Right ventricle myocardium superior (tissue), 1 donor: ENCODE measurements around the gene LGALS1. TPM values are rescaled to one million over a fixed set of nuclear protein-coding genes. Genes with fewer than 3 reads are reported as not detected.
"Not testable (repeated sequence)": the region's sequence is repeated elsewhere in the genome, so short reads cannot be mapped to it uniquely, and the experiment has no call there.

Source experiments
- ATAC-seq: fragments of 200-7000 bp; cut with Tn5 transposase; one replicate; pipeline ENCODE4 v1.9.1; 2020; ENCODE audit warnings: mild to moderate bottlenecking; ENCODE audit not compliant: poor library complexity
- DNase-seq: peaks from one replicate; pipeline ENCODE4 v3.0.0-alpha.2; 2020
- intact Hi-C: fragments of 100-400 bp; cut with DNase I; formaldehyde crosslinking; loops from one replicate; pipeline ENCODE4 v1.11.2; 2022
- total RNA-seq: library from RNA; stranded (reverse); fragmentation: NEBNext Ultra II Directional; extraction: Animal tissue kit (Norgen Biotek cat#: 25700); gene quantifications from one replicate; pipeline ENCODE4 v1.2.1, GENCODE V29; 2021
- donor health status: DM: no; HTN: yes; CAD: no; lungs with severe emphysema.

Gene LGALS1
- total RNA-seq, 1 donor from 2014 or later, result 1,068 TPM

DNA sequence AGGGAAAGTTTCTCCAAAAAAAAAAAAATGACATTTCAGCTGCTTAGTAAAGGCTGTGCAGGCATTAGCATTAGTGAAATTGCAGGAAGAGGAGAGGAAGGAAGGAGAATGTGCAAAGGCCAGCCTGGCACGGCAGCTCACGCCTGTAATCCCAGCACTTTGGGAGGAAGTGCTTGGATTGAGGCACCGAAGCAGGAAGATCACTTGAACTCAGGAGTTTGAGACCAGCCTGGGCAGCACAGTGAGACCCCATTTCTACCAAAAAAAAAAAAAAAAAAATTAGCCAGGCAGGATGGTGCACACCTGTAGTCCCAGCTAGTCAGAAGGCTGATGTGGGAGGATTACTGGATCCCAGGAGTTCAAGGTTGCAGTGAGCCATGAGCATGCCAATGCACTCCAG, 29.2 kb downstream of the LGALS1 start:
- ATAC-seq, result no peak
- intact Hi-C loops, result no loop called here

DNA sequence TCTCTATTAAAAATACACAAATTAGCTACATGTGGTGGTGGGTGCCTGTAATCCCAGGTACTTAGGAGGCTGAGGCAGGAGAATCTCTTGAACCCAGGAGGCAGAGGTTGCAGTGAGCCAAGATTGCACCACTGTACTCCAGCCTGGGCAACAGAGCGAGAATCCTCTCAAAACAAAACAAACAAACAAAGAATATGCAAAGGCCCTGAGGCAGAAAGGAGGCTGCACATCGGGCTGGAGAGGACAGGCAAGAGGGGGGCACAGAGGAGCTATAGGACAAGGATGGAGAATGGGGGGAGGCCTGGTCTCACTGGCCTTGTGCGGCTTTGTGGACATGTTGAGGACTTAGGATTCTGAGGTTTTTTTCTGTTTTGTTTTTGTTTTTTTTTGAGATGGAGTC, 29.8 kb downstream of the LGALS1 start:
- intact Hi-C loops, result no loop called here
- DNase-seq (no peak), ATAC-seq (no peak)

More for the DNA sequence above, 29.2 kb downstream of the LGALS1 start:
- DNase-seq, result no peak

DNA sequence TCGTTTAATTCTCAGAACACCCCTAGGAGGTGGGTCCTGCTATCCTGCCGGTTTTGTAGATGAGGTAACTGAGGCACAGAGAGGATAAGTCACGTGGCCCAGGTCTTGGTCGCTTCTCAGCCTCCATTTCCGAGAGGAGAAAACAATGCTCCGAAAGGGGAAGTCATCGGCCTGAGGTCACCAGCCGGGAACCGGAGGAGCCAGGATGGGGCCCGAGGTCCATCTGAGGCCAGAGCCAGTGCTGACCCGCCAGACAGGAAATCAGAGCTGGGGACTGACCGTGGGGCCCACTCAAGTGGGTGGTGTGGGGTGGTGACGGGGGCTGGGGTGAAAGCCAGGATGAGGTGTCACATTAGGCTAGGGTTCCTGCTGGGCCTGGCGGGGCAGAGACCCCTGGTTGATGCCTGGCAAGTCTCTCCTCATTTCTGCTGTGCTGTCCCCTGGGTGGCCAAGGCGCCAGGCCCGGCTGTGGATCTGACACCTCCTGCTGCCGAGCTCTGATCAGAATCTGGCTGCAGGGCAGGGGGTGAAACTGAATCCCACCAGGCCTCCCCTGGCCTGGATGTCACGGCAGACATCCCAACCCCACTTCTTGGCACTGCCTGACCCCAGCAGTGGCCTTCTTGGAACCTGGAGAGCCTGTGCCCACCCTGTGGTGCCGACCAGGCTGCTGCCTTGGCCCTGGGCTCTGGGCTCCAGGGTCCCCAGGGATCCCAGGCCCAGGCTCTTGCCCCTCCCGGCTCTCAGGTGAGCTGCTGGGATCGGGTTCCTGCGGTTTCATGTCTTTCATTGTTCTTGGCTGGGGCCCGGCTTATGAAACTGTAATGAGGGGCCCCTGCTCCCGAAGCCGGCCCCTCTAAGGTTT, 33.4 kb downstream of the LGALS1 start:
- peak; percentile 36 for ATAC-seq
- DNase-seq, result no peak
- intact Hi-C loops, result no loop called here

DNA sequence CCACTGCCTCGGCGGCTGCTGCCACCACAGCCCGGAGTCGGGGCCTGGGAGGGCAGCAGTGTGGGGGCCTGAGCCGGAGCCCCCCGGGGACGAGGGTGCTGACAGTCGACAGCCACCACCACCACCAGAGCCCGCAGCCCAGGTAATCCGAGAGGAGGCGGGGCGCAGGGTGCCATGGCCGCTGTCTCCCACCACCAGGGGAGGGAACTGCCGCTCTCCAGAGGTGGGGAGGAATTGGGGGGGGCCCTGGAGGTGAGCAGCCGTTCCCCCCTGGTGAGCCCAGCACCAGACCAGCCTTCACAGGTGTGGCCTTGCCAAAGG, 34.0 kb downstream of the LGALS1 start:
- ATAC-seq (no peak), DNase-seq (no peak)
- intact Hi-C loops, result no loop called here

DNA sequence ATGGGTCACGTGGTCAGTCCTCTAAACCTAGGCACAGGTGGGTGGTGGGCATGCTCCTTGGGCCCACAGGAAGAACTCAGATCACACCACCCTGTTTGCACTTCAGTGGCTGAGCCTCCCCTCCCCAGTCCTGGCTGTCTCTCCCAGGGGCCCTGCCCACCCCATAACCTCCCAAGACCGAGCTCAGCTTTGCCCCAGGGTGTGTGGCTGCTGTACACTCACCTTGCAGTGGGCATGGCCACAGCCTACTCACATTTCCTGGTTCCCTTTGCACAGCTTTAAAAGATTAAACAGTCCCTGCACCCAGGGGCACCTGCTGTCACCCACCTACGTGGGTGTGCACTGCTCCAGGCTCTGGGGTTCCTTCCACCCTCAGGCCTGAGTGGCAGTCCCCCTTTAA, 35.2 kb downstream of the LGALS1 start:
- ATAC-seq, result no peak
- intact Hi-C loops, result no loop called here
- no peak for DNase-seq

DNA sequence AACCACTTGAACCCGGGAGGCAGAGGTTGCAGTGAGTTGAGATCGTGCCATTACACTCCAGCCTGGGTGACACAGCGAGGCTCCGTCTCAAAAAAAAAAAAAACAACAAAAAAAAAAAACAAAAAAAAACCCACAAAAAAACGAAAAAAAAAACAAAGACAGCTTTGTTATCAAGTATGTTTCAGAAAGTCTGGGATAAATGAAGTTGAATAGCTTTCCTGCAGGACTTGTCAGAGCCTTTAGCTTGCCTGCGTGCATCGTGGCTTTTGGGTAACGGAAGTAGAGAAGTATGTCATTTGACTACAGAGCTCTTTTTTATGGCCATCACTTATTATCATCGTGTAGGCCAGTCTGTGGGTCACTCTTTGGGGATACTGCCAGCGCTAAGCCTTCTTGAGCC, 36.1 kb downstream of the LGALS1 start:
- ATAC-seq, result no peak
- intact Hi-C loops, result no loop called here

DNA sequence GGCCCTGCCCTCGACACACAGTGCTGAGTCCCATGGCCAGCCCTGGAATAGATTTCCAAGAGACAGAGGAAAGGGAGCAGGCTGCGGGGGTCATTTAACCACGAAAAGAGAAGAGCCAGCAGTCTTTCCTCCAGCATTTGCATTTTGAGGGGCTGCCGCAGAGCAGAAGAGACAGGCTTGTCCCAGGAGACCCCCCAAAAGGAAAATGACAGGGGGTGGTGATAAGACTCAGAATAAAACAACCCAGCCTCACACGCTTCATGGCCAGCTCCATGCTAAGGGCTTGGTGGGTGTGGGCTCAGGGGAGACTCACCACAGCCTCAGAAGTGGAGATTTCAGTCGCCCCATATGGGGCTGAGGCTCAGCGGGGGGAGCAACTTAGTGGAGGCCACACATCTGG, 38.3 kb downstream of the LGALS1 start:
- intact Hi-C loops, result no loop called here
- ATAC-seq (no peak), DNase-seq (no peak)

More for the DNA sequence above, 36.1 kb downstream of the LGALS1 start:
- no peak for DNase-seq

DNA sequence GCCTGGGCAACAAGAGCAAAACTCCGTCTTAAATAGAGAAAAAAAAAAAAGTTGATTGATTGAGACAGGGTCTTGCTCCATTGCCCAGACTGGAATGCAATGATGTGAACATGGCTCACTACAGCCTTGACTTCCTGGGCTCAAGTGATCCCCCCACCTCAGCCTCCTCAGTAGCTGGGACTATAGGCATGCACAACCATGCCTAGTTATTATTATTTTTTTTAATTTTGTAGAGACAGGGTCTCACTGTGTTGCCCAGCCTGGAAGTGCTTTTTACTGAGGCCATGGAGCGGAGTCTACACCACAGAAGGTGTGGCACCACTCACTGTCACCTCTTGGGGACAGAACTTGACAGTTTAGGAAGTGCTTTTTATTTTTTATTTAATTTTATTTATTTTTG, 39.2 kb downstream of the LGALS1 start:
- no peak for DNase-seq
- ATAC-seq, result no peak
- intact Hi-C loops, result no loop called here

DNA sequence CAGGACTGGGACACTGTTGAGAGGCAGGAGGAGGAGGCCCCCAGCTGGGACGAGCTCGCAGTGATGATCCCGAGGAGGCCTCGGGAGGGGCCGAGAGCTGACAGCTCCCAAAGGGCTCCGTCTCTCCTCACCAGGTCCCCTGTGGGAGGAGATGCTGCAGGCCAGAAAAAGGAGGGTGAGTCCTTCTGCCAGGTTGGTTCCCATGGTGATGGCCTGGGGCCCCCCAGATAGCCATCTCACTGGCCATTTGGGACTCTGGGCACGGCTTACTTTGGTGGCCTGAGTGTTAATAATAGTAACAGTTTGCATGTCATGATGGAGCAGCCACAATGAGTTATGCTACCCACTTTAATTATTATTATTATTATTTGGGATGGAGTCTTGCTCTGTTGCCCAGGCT, 40.3 kb downstream of the LGALS1 start:
- no peak for DNase-seq
- intact Hi-C loops, result no loop called here
- no peak for ATAC-seq

DNA sequence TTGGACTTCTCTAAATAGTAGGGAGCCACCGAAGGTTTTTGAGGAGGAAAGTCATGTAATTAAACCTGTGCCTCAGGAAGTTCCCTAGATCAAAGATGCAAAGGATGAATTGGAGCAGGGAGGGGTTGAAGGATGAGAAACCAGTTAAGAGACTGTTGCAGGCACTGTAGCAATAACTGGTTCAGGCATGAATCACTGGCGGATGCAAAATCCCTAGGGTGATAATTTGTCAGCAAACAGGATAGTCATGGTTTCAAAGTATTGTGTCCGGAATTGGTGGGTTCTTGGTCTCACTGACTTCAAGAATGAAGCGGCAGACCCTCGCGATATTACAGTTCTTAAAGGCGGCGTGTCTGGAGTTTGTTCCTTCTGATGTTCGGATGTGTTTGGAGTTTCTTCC, 41.3 kb downstream of the LGALS1 start:
- intact Hi-C loops, result no loop called here
- no peak for DNase-seq
- no peak for ATAC-seq

DNA sequence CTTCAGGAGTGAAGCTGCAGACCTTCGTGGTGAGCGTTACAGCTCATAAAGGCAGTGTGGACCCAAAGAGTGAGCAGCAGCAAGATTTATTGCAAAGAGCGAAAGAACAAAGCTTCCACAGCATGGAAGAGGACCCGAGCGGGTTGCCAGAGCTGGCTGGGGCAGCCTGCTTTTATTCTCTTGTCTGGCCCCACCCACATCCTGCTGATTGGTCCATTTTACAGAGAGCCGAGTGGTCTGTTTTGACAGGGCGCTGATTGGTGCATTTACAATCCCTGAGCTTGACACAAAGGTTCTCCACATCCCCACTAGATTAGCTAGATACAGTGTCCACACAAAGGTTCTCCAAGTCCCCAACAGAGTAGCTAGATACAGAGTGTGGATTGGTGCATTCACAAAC, 41.8 kb downstream of the LGALS1 start:
- ATAC-seq, DNase-seq, intact Hi-C loops: not testable (repeated sequence)

DNA sequence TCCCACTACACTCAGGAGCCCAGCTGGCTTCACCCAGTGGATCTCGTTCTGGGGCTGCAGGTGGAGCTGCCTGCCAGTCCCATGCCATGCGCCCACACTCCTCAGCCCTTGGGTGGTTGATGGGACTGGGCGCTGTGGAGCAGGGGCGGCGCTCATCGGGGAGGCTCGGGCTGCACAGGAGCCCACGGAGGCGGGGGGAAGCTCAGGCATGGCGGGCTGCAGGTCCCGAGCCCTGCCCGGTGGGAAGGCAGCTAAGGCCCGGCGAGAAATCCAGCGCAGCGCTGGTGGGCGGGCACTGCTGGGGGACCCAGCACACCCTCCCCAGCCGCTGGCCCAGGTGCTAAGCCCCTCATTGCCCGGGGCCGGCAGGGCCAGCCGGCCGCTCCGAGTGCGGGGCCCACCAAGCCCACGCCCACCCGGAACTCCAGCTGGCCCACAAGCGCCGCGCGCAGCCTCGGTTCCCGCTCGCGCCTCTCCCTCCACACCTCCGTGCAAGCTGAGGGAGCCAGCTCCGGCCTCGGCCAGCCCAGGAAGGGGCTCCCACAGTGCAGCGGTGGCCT, 42.4 kb downstream of the LGALS1 start:
- intact Hi-C loops, ATAC-seq: not testable (repeated sequence)

DNA sequence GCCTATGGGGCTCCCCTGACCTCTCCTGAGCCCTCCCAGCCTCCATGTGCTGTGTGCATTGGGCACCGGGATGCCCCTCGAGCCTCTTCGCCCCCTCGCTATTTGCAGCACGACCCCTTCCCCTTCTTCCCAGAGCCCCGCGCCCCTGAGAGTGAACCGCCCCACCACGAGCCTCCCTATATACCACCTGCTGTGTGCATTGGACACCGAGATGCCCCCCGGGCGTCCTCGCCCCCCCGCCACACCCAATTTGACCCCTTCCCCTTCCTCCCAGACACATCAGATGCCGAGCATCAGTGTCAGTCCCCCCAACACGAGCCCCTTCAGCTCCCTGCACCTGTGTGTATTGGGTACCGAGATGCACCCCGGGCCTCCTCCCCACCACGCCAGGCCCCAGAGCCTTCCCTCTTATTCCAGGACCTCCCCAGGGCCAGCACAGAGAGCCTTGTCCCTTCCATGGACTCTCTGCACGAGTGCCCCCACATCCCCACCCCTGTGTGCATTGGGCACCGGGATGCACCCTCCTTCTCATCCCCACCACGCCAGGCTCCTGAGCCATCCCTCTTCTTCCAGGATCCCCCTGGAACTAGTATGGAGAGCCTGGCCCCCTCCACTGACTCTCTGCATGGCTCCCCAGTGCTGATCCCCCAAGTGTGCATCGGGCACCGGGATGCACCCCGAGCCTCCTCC, 50.3 kb downstream of the LGALS1 start:
- intact Hi-C loops, result no loop called here

More for the DNA sequence above, 42.4 kb downstream of the LGALS1 start:
- DNase-seq, result not testable (repeated sequence)

DNA sequence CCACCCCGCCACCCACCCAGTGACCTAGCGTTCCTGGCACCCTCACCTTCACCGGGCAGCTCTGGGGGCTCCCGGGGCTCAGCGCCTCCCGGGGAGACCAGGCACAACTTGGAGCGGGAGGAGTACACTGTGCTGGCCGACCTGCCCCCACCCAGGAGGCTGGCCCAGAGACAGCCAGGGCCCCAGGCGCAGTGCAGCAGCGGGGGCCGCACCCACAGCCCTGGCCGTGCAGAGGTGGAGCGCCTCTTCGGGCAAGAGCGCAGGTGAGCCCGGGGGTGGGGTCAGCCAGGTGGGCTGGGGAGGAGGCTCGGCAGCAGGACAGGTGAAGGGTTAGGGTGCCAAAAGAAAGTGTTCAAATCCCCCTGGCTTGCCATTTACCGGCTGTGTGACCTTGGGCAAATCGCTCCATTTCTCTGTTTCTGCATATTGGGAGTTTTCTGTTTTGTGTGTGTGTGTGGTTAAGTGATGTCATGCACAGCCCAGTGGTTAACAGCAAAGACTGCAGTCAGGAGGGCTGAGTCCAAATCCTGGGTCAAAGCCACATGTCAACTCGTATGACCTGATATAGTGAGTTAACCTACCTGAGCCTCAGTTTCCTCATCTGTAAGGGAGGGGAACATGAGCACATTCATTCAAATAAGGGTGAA, 50.9 kb downstream of the LGALS1 start:
- DNase-seq (no peak), ATAC-seq (no peak)
- intact Hi-C loops, result no loop called here

More for the DNA sequence above, 50.3 kb downstream of the LGALS1 start:
- ATAC-seq (no peak), DNase-seq (no peak)

DNA sequence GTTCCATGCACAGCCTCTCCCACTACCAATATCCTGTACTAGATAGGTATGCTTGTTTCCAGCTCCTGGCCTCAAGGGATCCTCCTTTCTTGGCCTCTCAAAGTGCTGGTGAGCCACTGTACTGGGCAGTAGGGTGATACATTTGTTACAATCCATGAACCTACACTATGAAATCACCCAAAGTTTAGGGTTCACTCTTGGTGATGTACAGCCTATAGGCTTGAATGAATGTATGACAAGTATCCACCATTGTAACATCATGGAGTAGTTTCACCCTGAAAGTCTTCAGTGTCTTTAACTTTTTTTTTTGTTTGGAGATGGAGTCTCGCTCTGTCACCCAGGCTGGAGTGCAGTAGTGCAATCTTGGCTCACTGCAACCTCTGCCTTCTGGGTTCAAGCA, 53.2 kb downstream of the LGALS1 start:
- ATAC-seq (peak; percentile 23), DNase-seq (no peak)
- intact Hi-C loops, result no loop called here

Other genes starting within 250 kb of the LGALS1 start
- gene ELFN2, start 248.2 kb upstream of the LGALS1 start, total RNA-seq, result 0.19 TPM
- gene MFNG, start 189.3 kb upstream of the LGALS1 start, total RNA-seq, result 12.7 TPM
- 8.3 TPM for gene CARD10, start 156.2 kb upstream of the LGALS1 start, total RNA-seq
- gene CDC42EP1, start 115.2 kb upstream of the LGALS1 start, total RNA-seq, result 15.4 TPM
- gene LGALS2, start 95.5 kb upstream of the LGALS1 start, total RNA-seq, result not detected
- gene GGA1, start 66.8 kb upstream of the LGALS1 start, total RNA-seq, result 22.3 TPM
- 1.9 TPM for gene SH3BP1, start 36.0 kb upstream of the LGALS1 start, total RNA-seq
- gene PDXP, start 16.9 kb upstream of the LGALS1 start, total RNA-seq, result 17.6 TPM
- 14.3 TPM for gene NOL12, start 10.7 kb downstream of the LGALS1 start, total RNA-seq
- gene TRIOBP, start 21.4 kb downstream of the LGALS1 start, total RNA-seq, result 78.6 TPM
- 31.0 TPM for gene GCAT, start 132.3 kb downstream of the LGALS1 start, total RNA-seq
- gene GALR3, start 147.7 kb downstream of the LGALS1 start, total RNA-seq, result not detected
- gene ANKRD54, start 168.7 kb downstream of the LGALS1 start, total RNA-seq, result 17.1 TPM
- 326 TPM for gene EIF3L, start 173.8 kb downstream of the LGALS1 start, total RNA-seq
- gene MICALL1, start 230.7 kb downstream of the LGALS1 start, total RNA-seq, result 13.5 TPM